ENCODE data around the gene NKG7.
A peak's percentile ranks its signal among the peaks of the same experiment; 100 is the strongest.

The NKG7 gene

DNA sequence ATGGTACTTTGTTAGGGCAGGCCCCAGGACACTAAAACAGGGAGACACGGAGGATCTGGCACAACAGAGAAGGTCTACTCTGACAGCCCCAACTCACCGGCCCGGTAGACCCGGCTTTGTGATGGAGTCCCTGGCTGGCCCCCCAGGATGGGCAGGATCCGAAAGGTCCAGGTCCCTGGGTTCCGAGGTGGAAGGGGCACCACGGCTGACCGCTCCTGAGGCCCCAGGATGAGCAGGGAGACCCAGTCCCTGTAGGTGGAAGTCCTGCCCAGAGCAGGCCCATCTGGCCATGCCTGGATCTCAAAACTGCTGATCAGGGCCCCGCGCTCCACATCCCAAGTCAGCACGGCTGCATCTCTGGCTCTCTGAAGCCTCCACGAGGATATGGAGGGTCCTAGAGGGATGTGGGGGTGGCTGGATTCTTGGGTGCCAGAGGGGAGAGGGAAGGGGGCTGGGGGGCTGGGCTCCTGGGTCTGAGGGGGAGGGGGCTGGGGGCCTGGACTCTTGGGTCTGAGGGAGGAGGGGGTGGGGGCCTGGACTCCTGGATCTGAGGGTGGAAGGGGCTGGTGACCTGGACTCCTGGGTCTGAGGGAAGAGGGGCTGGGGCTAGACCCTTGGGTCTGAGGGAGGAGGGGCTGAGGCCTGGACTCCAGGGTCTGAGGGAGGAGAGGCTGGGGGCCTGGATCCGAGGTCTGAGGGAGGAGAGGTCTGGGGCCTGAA, 35.2 kb downstream of the NKG7 start:
- Histone ChIP-seq H3K27me3 (peaks cover 10% of the 10 kb centered on the region), H3K36me3 (no peaks in the 10 kb centered on the region), H3K4me3 (ENCODE audit: low read depth, low read length) (no peak overlapping the region), H3K9me3 (no peaks in the 10 kb centered on the region; the same call in 1 of the 2 replicates), H3K4me1 (no peaks in the 10 kb centered on the region)
- DNase-seq = no peak
- TF ChIP-seq, protein P1, sequence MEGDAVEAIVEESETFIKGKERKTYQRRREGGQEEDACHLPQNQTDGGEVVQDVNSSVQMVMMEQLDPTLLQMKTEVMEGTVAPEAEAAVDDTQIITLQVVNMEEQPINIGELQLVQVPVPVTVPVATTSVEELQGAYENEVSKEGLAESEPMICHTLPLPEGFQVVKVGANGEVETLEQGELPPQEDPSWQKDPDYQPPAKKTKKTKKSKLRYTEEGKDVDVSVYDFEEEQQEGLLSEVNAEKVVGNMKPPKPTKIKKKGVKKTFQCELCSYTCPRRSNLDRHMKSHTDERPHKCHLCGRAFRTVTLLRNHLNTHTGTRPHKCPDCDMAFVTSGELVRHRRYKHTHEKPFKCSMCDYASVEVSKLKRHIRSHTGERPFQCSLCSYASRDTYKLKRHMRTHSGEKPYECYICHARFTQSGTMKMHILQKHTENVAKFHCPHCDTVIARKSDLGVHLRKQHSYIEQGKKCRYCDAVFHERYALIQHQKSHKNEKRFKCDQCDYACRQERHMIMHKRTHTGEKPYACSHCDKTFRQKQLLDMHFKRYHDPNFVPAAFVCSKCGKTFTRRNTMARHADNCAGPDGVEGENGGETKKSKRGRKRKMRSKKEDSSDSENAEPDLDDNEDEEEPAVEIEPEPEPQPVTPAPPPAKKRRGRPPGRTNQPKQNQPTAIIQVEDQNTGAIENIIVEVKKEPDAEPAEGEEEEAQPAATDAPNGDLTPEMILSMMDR (IDR thresholded peaks at IDR 0.05; ENCODE audit: low read depth, low read length) = no peak

DNA sequence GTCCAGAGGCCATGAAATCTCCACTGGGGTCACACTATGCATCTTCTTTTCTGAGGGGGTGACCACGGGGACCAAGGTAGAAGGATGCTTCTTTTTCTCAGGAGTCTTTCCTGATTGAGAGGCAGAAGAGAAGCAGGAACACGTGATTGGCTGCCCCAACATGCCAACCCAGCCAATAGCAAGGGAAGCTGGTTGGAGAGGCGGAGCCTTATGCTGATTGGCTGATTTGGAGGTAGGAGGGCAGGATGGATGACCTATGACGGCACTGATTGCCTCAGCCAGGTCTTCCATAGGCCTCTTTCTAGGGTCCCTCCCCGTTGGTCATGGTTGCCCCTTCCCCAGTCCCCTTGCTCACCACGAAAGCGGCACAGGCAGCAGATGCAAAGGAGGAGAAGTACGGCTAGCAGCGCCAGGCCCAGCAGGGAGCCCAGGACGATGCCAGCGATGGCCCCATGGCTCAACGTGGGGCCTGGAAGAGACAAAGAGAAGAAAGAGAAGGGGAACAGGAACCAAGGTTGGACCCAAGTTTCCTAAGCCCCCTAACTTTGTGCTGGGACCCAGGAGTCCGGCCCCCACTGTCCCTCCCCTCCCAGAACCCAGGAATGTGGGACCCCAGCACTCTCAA, 38.5 kb downstream of the NKG7 start:
- Histone ChIP-seq H3K9me3 (no peaks in the 10 kb centered on the region; the same call in 1 of the 2 replicates), H3K27me3 (no peaks in the 10 kb centered on the region), H3K4me3 (ENCODE audit: low read depth, low read length) (no peak overlapping the region), H3K36me3 (no peaks in the 10 kb centered on the region), H3K4me1 (no peaks in the 10 kb centered on the region)
- DNase-seq = peak; percentile 74
- TF ChIP-seq, protein P1 (IDR thresholded peaks at IDR 0.05; ENCODE audit: low read depth, low read length) = no peak

GRCh38 chr19:51331716-51332115, 40.7 kb downstream of the NKG7 start:
- no peaks in the 10 kb centered on the region for H3K27me3 ChIP-seq
- no peaks in the 10 kb centered on the region; the same call in 1 of the 2 replicates for H3K9me3 ChIP-seq
- no peak overlapping the region for H3K4me3 ChIP-seq (ENCODE audit: low read depth, low read length)
- H3K4me1 ChIP-seq = no peaks in the 10 kb centered on the region
- TF ChIP-seq, protein P1 (IDR thresholded peaks at IDR 0.05; ENCODE audit: low read depth, low read length) = no peak
- DNase-seq = no peak
- no peaks in the 10 kb centered on the region for H3K36me3 ChIP-seq

GRCh38 chr19:51331193-51331592, 41.3 kb downstream of the NKG7 start:
- no peak for DNase-seq
- TF ChIP-seq, protein P1 (IDR thresholded peaks at IDR 0.05; ENCODE audit: low read depth, low read length) = no peak
- Histone ChIP-seq H3K4me1 (no peaks in the 10 kb centered on the region), H3K27me3 (no peaks in the 10 kb centered on the region), H3K4me3 (ENCODE audit: low read depth, low read length) (no peak overlapping the region), H3K9me3 (no peaks in the 10 kb centered on the region; the same call in 1 of the 2 replicates), H3K36me3 (no peaks in the 10 kb centered on the region)

GRCh38 chr19:51330366-51330765, 42.1 kb downstream of the NKG7 start:
- TF ChIP-seq, protein P1 (IDR thresholded peaks at IDR 0.05; ENCODE audit: low read depth, low read length) = no peak
- DNase-seq = no peak
- Histone ChIP-seq H3K9me3 (no peaks in the 10 kb centered on the region; the same call in 1 of the 2 replicates), H3K4me1 (no peaks in the 10 kb centered on the region), H3K4me3 (ENCODE audit: low read depth, low read length) (no peak overlapping the region), H3K36me3 (no peaks in the 10 kb centered on the region), H3K27me3 (no peaks in the 10 kb centered on the region)

- Histone ChIP-seq H3K4me1 (no peaks in the 10 kb centered on the region), H3K4me3 (ENCODE audit: low read depth, low read length) (no peak overlapping the region), H3K36me3 (no peaks in the 10 kb centered on the region), H3K27me3 (no peaks in the 10 kb centered on the region), H3K9me3 (no peaks in the 10 kb centered on the region; the same call in 1 of the 2 replicates)
- TF ChIP-seq, protein P1 (IDR thresholded peaks at IDR 0.05; ENCODE audit: low read depth, low read length) = no peak
- DNase-seq = no peak
These were observed 43.0 kb downstream of the NKG7 start for GRCh38 chr19:51329411-51329810.

Data from BE2C (cell line).